IMR-90 (cell line): ENCODE measurements around the gene COL25A1. TPM values are rescaled to one million over a fixed set of nuclear protein-coding genes. Genes with fewer than 3 reads are reported as not detected.

Experiments
- ATAC-seq: fragments of 200-7000 bp; cut with Tn5 transposase; 2 replicates; pipeline ENCODE4 v1.9.1; 2020; ENCODE audit warnings: low read depth, mild to moderate bottlenecking, moderate library complexity
- BruUV-seq: library from RNA; stranded (reverse); fragments of 400-500 nt; replicated peaks from 2 replicates; lab custom pipeline; 2021; lab: Mats Ljungman, UMichigan
- CTCF ChIA-PET: fragments of 300-600 bp; formaldehyde crosslinking; extraction: SDS; loops from one replicate; lab custom pipeline; 2021; ENCODE audit warnings: antibody characterized with exemption; lab: Yijun Ruan, JAX
- POLR2A ChIA-PET: fragments of 300-600 bp; sonication (Branson Sonifier 250); formaldehyde crosslinking; loops from one replicate; lab custom pipeline; 2022; ENCODE audit warnings: antibody characterized with exemption; ENCODE audit not compliant: unreplicated experiment; lab: Charles Lee
- DNase-seq: peaks from one replicate; pipeline ENCODE4 v3.0.0; 2013
- H2AFZ ChIP-seq: replicated peaks from 2 replicates; pipeline ENCODE3; 2013; ENCODE audit warnings: low read length, mild to moderate bottlenecking; ENCODE audit not compliant: poor library complexity
- H2AK5ac ChIP-seq: 2 replicates; pipeline ENCODE4 v1.6.1; 2013; ENCODE audit warnings: low read depth, low read length, inconsistent platforms
- H2AK9ac ChIP-seq: replicated peaks from 2 replicates; pipeline ENCODE3; 2013; ENCODE audit warnings: mild to moderate bottlenecking, low read depth, low read length, moderate library complexity; ENCODE audit not compliant: poor library complexity
- H2BK120ac ChIP-seq: 2 replicates; pipeline ENCODE4 v1.6.1; 2013; ENCODE audit warnings: low read depth, low read length, inconsistent platforms
- H2BK15ac ChIP-seq: 3 replicates; pipeline ENCODE4 v1.6.1; 2013; ENCODE audit warnings: low read depth, low read length, inconsistent platforms
- H2BK20ac ChIP-seq: 2 replicates; pipeline ENCODE4 v1.6.1; 2013; ENCODE audit warnings: low read depth, mild to moderate bottlenecking, inconsistent platforms, low read length, moderate library complexity
- H2BK5ac ChIP-seq: 2 replicates; pipeline ENCODE4 v1.6.1; 2013; ENCODE audit warnings: mild to moderate bottlenecking, low read depth, low read length, inconsistent platforms; ENCODE audit not compliant: poor library complexity, severe bottlenecking
- H3K14ac ChIP-seq: replicated peaks from 2 replicates; pipeline ENCODE4 v1.6.1; 2013; ENCODE audit warnings: low read depth, low read length, inconsistent platforms
- H3K18ac ChIP-seq: 2 replicates; pipeline ENCODE4 v1.6.1; 2013; ENCODE audit warnings: low read depth, low read length, control low read depth
- H3K23ac ChIP-seq: 2 replicates; pipeline ENCODE4 v1.6.1; 2013; ENCODE audit warnings: low read depth, low read length, inconsistent platforms
- H3K27ac ChIP-seq: 2 replicates; pipeline ENCODE4 v1.5.1; 2013; ENCODE audit warnings: mild to moderate bottlenecking, control low read depth, low read length; ENCODE audit not compliant: insufficient read depth
- H3K27me3 ChIP-seq: 2 replicates; pipeline ENCODE4 v1.6.1; 2013; ENCODE audit warnings: low read length; ENCODE audit not compliant: control insufficient read depth, insufficient read depth
- H3K36me3 ChIP-seq: 2 replicates; pipeline ENCODE4 v1.6.1; 2013; ENCODE audit warnings: low read length, mixed read lengths; ENCODE audit not compliant: control insufficient read depth, insufficient read depth
- H3K4ac ChIP-seq: 2 replicates; pipeline ENCODE4 v1.6.1; 2013; ENCODE audit warnings: low read depth, low read length, inconsistent platforms
- H3K4me1 ChIP-seq: 2 replicates; pipeline ENCODE4 v1.6.1; 2013; ENCODE audit warnings: low read length, mixed read lengths; ENCODE audit not compliant: control insufficient read depth, insufficient read depth
- H3K4me2 ChIP-seq: 2 replicates; pipeline ENCODE4 v1.6.1; 2013; ENCODE audit warnings: low read depth, mild to moderate bottlenecking, control low read depth, low read length, moderate library complexity
- H3K4me3 ChIP-seq: 2 replicates; pipeline ENCODE4 v1.5.1; 2013; ENCODE audit warnings: low read depth, mild to moderate bottlenecking, control low read depth, low read length, moderate library complexity; ENCODE audit not compliant: insufficient read depth
- H3K56ac ChIP-seq: 2 replicates; pipeline ENCODE4 v1.6.1; 2013; ENCODE audit warnings: low read length, inconsistent platforms; ENCODE audit not compliant: insufficient read depth; ENCODE audit errors: extremely low read depth
- H3K79me1 ChIP-seq, 2 experiments: 2 replicates each; pipeline ENCODE4 v1.6.1; 2013; ENCODE audit warnings: low read length in 2 of 2, inconsistent platforms in 1 of 2, low read depth in 1 of 2
- H3K9ac ChIP-seq: 2 replicates; pipeline ENCODE4 v1.6.1; 2013; ENCODE audit warnings: low read depth, low read length, control low read depth
- H3K9me1 ChIP-seq: 2 replicates; pipeline ENCODE4 v1.6.1; 2013; ENCODE audit warnings: low read length, inconsistent platforms; ENCODE audit not compliant: insufficient read depth
- H3K9me3 ChIP-seq: 2 replicates; pipeline ENCODE4 v1.6.1; 2013; ENCODE audit warnings: low read length; ENCODE audit not compliant: control insufficient read depth, insufficient read depth
- H4K20me1 ChIP-seq: 2 replicates; pipeline ENCODE4 v1.6.1; 2013; ENCODE audit warnings: low read length, inconsistent platforms; ENCODE audit not compliant: insufficient read depth
- H4K5ac ChIP-seq: 2 replicates; pipeline ENCODE4 v1.6.1; 2013; ENCODE audit warnings: mild to moderate bottlenecking, low read depth, low read length, control low read depth
- H4K8ac ChIP-seq, 2 experiments: 2 replicates each; pipeline ENCODE4 v1.6.1; 2013; ENCODE audit warnings: low read depth in 2 of 2, low read length in 2 of 2, control low read depth in 1 of 2, inconsistent platforms in 1 of 2
- H4K91ac ChIP-seq: 2 replicates; pipeline ENCODE4 v1.6.1; 2013; ENCODE audit warnings: low read depth, low read length, inconsistent platforms; ENCODE audit not compliant: insufficient read depth
- BHLHE40 ChIP-seq: fragments of 150-350 bp; IDR thresholded peaks from 2 replicates; pipeline ENCODE4 v1.6.1; 2016; ENCODE audit warnings: mild to moderate bottlenecking, low read depth, low read length
- CEBPB ChIP-seq: IDR thresholded peaks from 2 replicates; pipeline ENCODE4 v1.6.1; 2012; ENCODE audit warnings: low read depth, low read length, improper control_type of control experiment
- CTCF ChIP-seq: conservative IDR thresholded peaks from 2 replicates; pipeline ENCODE4 v1.5.1; 2012; ENCODE audit warnings: mild to moderate bottlenecking, low read depth, low read length, improper control_type of control experiment
- ELK1 ChIP-seq: fragments of 150-350 bp; IDR thresholded peaks from 2 replicates; pipeline ENCODE4 v1.6.1; 2016; ENCODE audit warnings: low read depth, mild to moderate bottlenecking, low read length, moderate library complexity, borderline replicate concordance
- FOS ChIP-seq: fragments of 150-350 bp; IDR thresholded peaks from 2 replicates; pipeline ENCODE4 v1.6.1; 2016; ENCODE audit warnings: low read depth, low read length
- POLR2A ChIP-seq: IDR thresholded peaks from 2 replicates; pipeline ENCODE4 v1.6.1; 2012; ENCODE audit warnings: mild to moderate bottlenecking, low read depth, low read length
- RFX5 ChIP-seq: IDR thresholded peaks from 2 replicates; pipeline ENCODE4 v1.8.0; 2012; ENCODE audit warnings: low read depth, mild to moderate bottlenecking, low read length, moderate library complexity
- SMC3 ChIP-seq: fragments of 150-350 bp; IDR thresholded peaks from 2 replicates; pipeline ENCODE4 v1.6.1; 2016; ENCODE audit warnings: low read depth, mild to moderate bottlenecking, antibody characterized with exemption, low read length, moderate library complexity
- WGBS, 2 experiments: methylation state at CpG; one replicate each; pipeline versions ENCODE4 v1.1.5 to v1.1.7; 2013; ENCODE audit warnings: missing lambda C conversion rate in 2 of 2; ENCODE audit not compliant: insufficient read length in 1 of 2; ENCODE audit errors: extremely low coverage in 2 of 2; 5-methylcytosine and 5-hydroxymethylcytosine counted together
- dilution Hi-C: fragments of 300-500 bp; cut with HindIII; formaldehyde crosslinking; loops from one replicate; pipeline ENCODE4 v1.14.3; 2018; ENCODE audit warnings: low sequenced_read_pairs; ENCODE audit not compliant: unreplicated experiment
- in situ Hi-C: fragments of 300-500 bp; cut with MboI; formaldehyde crosslinking; loops from 3 replicates; pipeline ENCODE4 v1.14.3; 2019; ENCODE audit warnings: low sequenced_read_pairs, inconsistent platforms, mixed read lengths
- intact Hi-C: fragments of 100-400 bp; cut with micrococcal nuclease; formaldehyde crosslinking; loops from 2 replicates; pipeline ENCODE4 v1.10.0; 2022
- polyA plus RNA-seq, 3 experiments: library from polyadenylated mRNA; depleted of rRNA; stranded (reverse); fragments of >200 nt; gene quantifications; 2 replicates each; pipeline ENCODE4 v1.2.3, GENCODE V29; 2012; ENCODE audit warnings: low replicate concordance in 1 of 3
- total RNA-seq: library from RNA; depleted of rRNA; stranded (reverse); fragments of >200 nt; gene quantifications from 2 replicates; pipeline ENCODE4 v1.2.3, GENCODE V29; 2012

Gene COL25A1
- total and polyA plus RNA-seq, 2 of the 4 experiments (the other 2 are of a cell fraction), result under 0.01 to 0.05 TPM

GRCh38 chr4:109012286-109012880 is 290.1 kb downstream of the COL25A1 start:
- H4K20me1 ChIP-seq, result no peaks in the 10 kb centered on the region
- in situ Hi-C loops, result no loop called here
- no peak overlapping the region for H3K4me3 ChIP-seq
- no peak overlapping the region for H2AFZ ChIP-seq
- no peak overlapping the region for H4K91ac ChIP-seq
- H3K9me1 ChIP-seq, result no peaks in the 10 kb centered on the region
- no peak overlapping the region for H3K14ac ChIP-seq
- peaks cover 7% of the 10 kb centered on the region; the same call in 1 of the 2 replicates for H3K9me3 ChIP-seq
- H3K4ac ChIP-seq, result no peak overlapping the region
- dilution Hi-C loops, result no loop called here
- no TSS peak for BruUV-seq
- no peak overlapping the region for H3K56ac ChIP-seq
- no peaks in the 10 kb centered on the region for H3K27me3 ChIP-seq
- H4K8ac ChIP-seq, result no peak overlapping the region
- H2BK120ac ChIP-seq, result no peak overlapping the region
- no peak overlapping the region for H4K5ac ChIP-seq
- TF ChIP-seq SMC3 (no peak), CEBPB (no peak), POLR2A (no peak), RFX5 (no peak), BHLHE40 (no peak), CTCF (no peak), ELK1 (no peak), FOS (no peak)
- ATAC-seq (no peak), DNase-seq (no peak)
- WGBS, 2 experiments, result 91% methylated on average over 20 of the region's 37 CpGs; no CpG with 5 or more reads in 1 of the 2 experiments
- H3K27ac ChIP-seq, result no peak overlapping the region
- no peak overlapping the region for H2BK15ac ChIP-seq
- intact Hi-C loops, result no loop called here
- CTCF ChIA-PET, result no interaction called here
- no peaks in the 10 kb centered on the region; the same call in 1 of the 2 replicates for H3K4me1 ChIP-seq
- no peak overlapping the region for H3K4me2 ChIP-seq
- no peak overlapping the region for H2BK20ac ChIP-seq
- no peak overlapping the region for H2AK5ac ChIP-seq
- H3K23ac ChIP-seq, result no peak overlapping the region
- no peak overlapping the region for H2AK9ac ChIP-seq
- H3K79me1 ChIP-seq, result no peaks in the 10 kb centered on the region
- no peaks in the 10 kb centered on the region for H3K36me3 ChIP-seq
- POLR2A ChIA-PET, result no interaction called here
- no peak overlapping the region for H2BK5ac ChIP-seq
- H3K9ac ChIP-seq, result no peak overlapping the region
- H3K18ac ChIP-seq, result no peak overlapping the region
